ENCODE data around the gene MYO10.

Gene MYO10

DNA sequence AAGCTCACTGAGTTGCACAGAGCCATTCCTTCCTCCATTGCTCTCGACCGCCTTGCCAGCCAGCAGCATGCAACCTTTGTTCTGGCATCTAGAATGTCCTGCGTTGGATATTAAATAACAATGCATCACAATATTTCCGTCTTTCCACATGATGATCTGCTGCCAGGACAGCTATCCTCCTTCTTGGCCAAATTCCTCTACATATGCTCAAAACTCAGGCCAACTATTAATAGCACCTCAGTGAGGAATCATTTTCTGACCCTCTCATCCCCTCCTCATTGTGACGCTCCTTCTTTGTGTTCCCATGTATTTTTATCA lies 128.6 kb downstream of the MYO10 start:
- DNase-seq = no peak

DNA sequence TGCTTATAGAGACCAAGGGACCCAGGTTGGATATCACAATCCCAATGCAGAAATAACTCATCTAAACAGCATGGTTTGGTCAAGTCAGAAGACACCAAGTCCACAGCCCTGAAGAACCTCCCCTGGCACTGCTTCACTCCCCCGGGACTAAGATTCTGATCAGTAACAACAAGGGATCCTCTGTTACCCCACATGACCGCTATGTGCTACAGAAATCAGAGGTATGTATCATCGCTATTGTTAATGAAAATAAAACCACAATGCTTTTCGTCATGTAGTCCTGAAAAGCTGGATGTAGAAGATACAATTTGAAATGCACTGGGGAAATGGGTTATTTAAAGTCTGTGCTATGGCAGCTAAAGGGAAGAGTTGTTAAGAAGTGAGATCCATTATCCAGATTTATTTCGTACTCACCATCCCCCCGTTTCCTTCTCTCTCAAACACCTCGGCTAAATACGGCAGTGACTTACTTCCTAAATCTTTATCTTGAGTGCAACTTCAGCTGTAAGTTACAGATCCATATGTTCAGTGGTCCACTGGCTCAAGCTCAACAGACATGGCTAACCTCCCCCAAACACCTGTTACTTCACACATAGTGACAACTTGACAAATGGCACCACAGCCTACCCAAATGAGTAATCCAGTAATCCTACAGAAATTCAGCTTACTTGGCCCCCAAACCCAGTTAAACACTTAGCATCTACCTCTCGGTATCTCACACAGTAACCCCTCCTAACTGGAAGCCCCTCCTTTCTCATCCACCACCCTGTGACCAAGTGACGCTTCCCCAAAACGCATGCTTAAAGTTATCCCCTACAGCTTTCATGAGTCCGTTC lies 129.2 kb downstream of the MYO10 start:
- DNase-seq = no peak

DNA sequence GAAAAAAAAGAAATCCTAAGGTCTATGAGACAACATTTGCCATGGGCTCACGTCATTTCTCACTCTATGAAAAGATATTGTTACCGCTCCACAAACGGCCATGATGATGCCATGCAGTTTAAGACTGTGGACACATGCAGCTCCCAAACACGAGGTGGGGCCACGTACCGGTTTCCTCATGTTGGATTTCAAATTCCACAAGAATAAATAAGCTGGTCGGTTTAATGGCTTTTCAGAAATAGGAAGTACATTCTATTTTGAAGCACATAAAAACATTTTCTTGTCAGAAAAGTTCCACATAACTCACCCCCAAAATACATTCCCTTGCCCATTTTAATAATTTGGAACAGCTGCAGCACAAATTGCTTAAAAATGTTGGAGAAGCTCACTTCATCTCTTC lies 130.6 kb downstream of the MYO10 start:
- no peak for DNase-seq

DNA sequence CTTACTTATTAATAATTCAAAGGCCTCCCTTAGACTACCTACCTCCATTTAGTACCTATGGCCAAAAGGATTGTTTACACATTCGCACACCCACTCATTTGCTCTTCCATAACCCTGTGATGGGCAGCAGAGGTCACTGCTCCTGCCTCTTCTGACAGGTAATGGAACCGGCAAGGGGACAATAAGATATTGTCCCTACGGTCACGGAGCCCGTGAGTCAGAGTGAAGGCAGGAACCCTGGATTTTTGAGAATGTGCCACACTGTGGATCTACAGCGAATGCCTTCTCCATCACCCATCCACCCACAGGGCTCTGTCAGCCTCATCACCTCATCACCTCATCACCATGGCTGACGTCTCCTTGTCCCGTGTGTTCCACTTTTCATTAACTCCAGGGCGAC lies 132.3 kb downstream of the MYO10 start:
- DNase-seq = no peak

DNA sequence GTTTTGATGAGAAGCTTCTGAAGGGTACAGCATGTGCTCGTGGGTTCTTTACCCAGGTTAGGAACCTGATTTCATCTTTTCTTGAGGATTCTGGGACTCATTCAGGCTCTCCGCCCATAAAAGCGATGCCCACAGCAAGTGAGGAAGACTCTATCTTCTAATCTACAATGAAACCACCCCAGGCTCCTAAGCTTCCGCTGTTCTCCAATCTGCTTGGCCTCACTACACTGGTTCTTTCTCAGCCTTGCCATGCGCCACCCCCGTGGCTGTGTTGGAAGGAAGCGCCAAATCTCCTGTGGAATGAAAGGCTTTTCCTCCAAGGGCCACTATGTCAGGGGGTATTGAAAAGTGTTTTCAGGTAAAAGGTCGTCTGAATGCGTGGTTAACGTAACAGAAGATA lies 135.6 kb downstream of the MYO10 start:
- DNase-seq = no peak

DNA sequence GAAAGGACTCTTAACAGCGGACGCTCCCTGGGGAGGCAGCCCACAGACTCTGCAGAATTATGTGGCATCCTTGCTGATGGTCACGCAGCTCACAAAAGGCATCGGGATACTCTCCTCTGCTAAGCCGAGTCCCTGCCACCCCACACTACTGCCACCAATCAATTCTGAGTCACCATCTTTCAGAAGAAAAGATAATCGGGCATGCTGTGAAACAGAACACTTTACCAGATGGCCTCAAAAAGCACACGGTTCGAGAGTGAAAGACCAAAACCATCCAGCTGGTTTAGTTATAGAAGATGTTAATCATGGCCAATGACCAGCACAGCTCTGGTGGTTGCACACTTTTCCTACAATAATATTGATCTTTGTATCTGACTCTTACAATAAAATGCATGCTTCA lies 136.3 kb downstream of the MYO10 start:
- DNase-seq = no peak

DNA sequence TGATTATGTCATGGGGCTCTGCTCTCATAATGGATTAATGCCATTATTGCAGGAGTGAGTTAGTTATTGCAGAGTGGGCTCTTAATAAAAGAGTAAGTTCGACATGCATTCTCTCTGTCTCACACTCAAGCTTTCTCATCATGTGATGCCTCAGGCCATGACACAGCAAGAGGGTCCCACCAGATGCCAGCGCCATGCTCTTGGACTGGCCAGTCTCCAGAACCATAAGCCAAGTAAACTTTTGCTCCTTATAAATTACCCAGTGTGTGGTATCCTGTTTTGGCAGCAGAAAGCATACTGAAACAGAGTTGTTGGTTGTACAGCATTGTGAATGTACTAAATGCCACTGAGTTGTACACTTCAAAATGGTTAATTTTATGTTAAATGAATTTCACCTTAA lies 138.1 kb downstream of the MYO10 start:
- no peak for DNase-seq

DNA sequence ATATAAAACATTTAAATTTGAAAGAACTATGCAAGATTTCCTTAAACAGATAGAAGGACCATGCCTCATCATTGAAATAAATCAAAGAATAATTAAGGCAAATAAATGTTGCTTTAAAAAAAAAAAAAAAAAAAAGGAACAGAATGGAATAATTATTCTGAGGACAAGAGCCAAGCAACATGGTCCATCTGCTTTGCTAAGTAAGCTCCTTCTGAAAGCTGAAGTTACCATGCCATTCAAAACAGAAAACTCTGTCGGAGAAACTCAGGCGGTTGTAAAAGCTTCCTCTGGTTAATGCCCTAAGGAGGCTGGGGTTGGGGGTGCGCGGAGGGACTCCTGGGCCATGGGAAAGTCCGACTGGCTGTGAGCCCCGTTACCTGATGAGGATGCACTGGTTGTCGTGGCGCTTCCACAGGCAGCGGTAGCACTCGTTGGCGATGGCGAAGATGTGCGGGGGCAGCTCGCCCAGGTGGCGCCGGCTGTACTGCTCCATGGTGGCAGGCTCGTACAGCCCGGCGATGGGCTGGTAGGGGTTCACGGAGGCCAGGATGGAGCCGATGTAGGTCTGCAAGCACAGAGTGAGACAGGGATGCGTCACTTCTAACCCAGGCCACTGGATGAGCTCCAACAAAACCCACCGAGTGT lies 141.7 kb downstream of the MYO10 start:
- DNase-seq = no peak

DNA sequence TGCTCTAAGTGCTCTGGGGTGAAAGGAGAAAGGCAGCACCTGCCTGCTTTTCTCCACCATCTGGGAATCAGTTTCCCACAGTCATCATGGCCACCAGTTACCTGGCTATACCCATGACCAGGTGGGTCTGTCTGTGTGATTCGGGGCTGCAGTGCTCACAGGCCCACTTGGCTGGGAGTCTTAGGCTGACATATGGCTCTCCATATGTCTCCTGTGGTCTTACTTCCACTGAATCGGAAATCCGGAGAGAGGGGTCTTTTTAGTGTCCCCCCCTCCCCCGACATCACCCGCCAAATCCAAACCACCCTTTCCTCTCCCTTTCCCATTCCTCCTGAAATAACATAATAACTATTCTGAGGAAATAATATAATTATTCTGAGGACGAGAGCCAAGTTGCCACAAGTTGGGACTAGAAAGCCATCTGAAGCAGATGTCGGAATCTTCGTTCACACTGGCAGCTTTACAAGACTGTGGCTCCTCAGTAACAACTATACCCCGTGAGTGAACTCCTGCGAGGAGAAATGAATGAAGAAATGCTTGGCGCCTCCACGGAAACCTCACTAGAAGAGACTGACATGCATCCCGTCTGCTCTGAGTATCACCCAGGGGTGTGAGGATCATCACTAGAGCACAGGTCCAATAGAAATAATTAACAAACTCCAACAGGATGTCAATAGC lies 143.4 kb downstream of the MYO10 start:
- DNase-seq = no peak

DNA sequence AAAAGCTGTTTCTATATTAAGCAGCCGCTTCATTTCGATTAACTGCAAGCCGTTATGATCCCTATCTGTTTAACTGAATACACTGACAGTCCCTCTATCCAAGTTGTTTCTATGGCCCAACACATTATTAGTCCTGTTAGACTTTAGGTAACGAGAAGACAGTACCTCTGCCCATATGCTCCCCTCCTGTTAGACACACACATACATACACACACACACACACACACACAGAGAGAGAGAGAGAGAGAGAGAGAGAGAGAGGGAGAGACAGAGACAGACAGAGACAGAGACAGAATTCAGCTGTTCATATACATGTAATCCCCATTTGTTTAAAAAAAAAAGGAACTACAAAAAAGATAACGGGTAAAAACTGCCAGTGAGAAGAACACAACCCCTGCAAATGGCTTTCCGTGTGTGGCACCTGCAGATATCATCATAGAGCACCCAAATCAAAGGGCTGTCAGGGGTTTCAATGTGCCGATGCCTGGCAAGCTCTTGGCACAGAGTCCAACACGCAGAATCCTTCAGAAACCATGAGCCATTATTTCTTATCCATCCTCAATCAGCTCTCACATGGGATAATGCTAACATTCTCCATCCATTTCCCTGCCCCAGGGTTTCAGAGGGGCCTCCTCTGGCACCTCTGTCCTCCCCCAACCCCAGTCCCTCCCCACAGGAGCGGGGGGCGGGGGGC lies 144.0 kb downstream of the MYO10 start:
- no peak for DNase-seq

DNA sequence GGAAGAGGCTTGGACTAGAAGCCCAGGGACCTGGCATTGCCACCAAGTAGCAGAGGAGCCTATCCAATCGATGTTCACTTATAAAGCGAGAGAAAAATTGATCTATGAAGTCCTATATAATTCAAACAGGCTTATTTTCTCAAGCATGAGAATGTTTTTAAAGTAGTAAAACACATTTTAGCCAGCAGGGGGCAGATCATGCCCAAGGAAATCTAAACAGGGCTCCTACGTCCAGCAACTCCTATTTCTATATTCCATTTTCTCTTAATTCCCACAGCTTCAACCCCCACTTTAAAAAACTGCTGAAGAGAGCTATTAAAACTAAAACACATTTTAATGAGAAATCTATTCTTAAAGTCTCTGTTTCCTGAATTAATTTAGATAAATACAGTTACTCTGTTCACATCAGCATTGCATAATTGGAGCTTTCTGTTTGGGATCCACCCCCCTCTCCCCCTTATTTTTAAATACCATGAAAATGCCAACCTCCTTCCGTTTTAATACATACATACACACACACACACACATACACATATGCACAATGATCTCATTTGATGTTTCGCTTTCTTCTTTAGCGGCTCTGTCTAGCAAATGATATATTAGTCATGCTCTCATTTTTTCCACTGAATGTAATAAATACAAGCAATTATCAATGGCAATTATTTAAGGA lies 144.9 kb downstream of the MYO10 start:
- no peak for DNase-seq

DNA sequence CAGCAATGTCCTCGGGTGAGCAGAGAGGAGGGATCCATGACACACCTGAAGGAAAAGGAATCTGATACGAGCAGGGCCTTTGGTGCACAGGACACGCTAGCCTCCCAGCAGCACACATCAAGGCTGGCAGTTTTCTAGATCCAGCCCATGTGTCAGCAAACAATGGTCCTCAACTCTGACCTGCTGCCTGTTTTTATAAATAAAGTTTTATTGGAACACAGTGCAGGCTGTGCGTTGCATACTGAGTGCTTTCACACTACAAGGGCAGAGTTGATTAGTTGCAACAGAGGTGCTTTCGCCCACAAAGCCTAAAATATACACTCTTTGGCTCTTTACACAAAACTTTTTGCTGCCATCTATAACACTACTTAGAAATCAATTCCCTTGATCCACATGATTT lies 147.1 kb downstream of the MYO10 start:
- DNase-seq = no peak

DNA sequence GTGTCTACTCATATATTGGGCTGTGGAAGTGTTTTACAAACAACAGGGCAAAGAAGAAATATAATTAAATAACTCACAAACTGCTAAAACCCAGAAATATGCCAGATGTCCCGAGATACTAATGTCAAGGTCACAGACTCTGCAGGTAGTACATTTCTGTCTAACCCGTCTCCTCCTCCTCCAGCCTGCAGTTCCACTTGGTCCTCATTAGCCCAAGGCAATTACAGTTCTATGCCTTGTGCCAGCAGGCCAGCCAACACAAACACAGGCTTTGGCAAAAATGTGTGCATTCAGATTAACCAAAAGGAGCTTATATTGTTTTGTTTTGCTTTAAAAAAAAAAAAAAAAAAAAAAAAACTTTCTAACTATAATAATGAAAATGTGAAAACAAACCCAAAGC lies 148.8 kb downstream of the MYO10 start:
- DNase-seq = no peak

DNA sequence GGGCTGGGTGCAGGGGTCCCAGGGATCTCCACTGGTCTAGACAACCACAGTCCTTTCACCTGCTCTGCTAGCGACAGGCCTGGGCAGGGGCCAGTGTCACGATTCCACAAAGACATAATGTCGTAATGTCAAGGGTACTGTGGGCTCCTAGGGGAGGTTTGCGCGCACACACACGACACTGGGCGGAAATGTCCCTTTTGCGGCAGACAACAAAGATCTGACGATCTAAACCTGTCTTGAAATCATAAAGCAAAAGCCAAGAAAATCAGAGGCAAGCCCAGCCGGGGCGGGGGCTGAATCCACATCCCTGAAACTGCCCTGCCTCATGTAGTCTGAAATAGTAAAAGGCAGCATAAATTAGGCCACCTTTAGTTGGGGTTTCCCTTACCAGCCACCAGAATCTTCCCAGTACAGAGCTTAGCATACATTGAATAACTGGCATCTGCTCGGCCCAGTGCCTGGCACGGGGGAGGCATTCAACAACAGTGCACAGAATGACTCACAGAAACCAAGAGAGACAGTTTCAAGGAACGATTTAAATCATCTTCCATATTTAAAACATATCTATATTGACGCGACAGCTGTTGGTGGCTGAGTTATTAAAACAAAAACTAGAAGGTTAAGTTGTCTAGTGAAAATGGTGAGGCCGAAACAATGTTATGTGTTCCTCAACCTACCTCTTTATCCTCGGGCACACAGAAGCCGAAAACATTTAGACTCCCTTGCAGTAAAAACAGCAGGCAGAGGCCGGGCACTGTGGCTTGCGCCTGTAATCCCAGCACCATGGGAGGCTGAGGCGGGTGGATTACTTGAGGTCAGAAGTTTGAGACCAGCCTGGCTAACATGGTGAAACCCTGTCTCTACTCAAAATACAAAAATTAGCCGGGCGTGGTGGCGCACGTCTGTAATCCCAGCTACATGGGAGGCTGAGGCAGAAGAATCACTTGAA lies 151.0 kb downstream of the MYO10 start:
- no peak for DNase-seq

DNA sequence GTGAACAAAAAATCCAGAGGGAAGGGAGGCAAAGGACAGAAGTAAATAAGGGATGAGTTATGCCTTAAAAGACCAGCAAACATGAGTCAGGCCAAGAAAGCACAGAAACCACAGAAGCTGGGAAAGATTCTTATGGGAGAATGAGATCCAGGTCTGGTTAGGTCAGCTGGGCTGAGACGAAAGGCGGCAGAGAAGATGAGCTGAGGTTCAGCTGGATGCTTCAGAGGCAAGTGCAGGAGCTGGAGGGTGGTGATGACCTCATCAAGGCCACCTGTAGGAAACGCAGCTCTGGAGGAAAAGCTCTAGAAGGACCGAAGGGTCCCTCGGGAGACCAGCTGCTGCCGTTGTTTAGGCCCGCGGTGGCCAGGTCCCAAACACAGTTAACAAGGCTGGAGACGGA lies 152.0 kb downstream of the MYO10 start:
- no peak for DNase-seq

DNA sequence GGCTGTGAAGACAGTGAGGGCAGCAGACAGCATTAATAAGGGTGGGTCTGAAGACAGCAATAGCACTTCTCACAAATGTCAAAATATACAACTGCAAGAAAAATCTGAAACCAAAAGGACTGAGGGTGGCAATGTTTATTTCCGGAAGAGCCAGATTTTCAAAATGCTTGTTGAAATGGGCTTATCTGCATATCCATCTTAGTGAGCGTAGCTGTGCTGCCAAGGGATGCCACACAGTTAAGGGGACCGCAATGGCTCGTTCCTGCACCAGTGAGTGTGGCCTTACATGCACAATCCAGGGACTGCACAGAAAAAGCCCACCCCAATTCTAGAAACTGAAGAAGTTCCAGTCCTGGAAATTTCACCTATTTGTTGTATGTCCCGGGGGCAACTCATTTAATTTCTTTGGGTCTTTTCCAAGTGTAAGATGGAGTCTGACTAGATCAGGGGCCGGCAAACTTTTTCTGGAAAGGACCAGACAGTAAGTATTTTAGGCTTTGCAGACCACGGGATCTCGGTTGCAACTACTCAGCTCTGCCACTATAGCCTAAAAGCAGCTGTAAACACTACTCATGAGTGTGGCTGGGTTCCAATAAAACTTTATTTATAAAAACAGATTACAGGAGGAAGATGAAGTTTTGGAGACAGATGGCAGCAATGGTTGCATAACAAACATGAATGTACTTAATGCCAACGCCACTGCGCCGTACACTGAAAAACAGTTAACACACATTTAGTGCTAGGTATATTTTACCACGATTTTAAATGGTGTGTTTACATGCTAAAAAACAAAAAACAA lies 154.1 kb downstream of the MYO10 start:
- no peak for DNase-seq

DNA sequence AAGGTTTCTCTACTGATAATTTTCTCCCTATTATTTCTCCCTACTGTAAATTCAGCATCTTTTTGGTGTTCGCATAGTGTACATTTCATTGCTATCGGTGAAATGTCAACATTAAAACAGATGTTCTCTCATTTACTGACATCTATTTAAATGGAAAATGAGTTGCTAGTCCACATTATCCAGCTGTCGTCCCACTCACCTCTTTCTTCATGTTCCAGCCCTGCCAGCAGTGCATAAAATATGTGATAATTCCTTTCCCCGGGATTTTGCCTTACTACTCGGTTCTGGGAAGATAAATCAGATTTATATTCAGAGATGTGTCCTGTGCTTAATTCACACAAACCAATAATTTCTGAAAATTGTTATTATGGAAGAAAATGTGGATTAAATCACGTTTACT lies 155.8 kb downstream of the MYO10 start:
- DNase-seq = no peak

DNA sequence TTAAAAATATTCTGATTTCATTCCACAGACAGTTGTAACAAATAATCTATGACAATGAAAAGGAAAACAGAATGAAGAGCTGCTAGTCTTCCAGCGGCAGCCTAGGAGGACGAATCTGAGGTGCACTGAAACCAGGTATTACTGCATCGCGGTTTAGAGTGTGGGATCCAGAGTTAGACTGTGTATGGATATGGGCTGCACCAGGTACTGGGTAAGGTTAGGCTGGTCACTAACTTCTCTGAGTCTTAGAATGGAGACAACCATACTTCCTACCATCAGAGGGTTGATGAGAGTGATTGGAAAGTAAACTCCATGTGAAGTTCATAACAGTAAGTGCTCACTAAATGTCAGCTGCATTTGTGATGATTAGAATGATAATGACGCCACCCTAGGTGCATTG lies 158.7 kb downstream of the MYO10 start:
- no peak for DNase-seq

DNA sequence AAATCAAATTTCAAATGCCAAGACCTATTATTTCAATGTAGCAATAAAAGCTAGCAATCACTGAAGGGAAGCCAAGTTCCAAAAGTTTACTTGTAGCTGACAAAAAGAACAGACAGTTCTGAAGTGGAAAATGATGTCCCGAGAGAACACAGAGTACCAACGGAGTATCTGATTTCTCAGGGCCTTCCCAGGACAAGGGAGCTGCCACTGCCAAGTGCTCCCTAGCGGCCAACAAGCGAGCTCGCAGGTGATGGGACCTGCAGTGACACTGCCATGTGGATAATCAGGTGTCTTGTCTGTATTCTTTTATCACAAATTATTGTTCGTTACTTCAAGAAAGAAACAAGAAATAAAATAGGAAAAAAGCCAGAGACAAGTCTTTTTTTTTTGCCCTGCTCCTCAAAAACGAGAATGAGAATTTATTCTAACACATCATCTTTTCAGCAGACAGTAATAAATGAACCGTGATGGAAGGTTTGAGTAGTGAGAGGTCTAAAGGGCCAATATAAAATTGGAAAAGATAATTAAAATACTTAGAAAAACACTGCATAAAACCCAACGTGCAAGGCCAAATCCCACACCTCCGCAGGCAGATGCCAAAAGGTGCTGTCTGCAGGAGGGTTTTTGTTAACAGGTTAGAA lies 159.4 kb downstream of the MYO10 start:
- DNase-seq = no peak

DNA sequence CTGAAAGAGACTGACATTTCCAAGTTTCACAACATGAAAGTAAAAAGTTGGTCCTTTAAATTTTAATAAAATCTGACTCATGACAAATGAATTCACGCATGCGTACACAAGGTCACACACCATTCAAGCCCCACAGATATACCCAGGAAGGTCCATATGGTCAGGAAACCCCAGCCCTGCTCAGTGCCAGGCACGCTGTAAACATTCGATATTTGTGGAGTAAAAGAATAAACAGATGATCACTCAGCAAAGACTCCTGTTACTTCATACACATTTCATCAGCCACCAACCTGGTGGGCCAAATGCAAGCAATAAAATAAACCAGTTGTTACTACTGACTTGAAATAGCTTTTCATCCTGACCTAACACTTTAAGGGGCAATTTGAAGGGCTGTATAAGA lies 161.3 kb downstream of the MYO10 start:
- no peak for DNase-seq

DNA sequence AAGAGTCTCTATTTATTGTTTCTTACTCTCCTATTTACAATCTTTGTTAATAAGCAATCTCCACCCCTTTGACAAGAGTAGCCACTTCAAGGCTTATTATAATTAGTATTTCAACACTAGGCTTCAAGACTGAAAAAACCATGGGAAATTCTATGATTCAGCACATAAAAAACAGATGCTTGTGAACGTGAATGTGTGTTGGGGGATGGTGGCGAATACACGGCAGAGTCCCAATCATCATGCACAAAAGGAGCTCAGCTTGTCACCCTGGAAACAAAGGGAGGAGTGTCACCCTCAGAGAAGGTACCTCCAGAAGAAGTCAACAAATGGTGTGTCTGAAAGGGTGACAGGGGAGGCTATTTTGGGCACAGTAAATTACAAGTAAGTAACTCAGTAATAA lies 162.1 kb downstream of the MYO10 start:
- DNase-seq = no peak

Measured in NK-92 treated with Interleukin-12 subunit alpha and Interleukin-12 subunit beta, amount 100 ng/mL, for 24 hours (cell line).